Smooth muscle cell (in vitro differentiated cells): Measurements from ENCODE around the gene PDX1. TPM values are rescaled to one million over a fixed set of nuclear protein-coding genes. Genes with fewer than 3 reads are reported as not detected.
A peak's percentile ranks its signal among the peaks of the same experiment; 100 is the strongest.

Experiments
- DNase-seq: peaks from one replicate; lab custom pipeline; 2025; ENCODE audit not compliant: unreplicated experiment; lab: John Stamatoyannopoulos, UW
- H2AFZ ChIP-seq: fragments of 200-600 bp; sonication (generic); 2 replicates; pipeline ENCODE4 v1.6.0; 2016; ENCODE audit warnings: antibody characterized with exemption, low read depth, mild to moderate bottlenecking
- H3F3A ChIP-seq: fragments of 200-600 bp; sonication (generic); 2 replicates; pipeline ENCODE4 v1.6.0; 2017; ENCODE audit warnings: antibody characterized with exemption, low read depth
- H3K27ac ChIP-seq: fragments of 200-600 bp; sonication (generic); 2 replicates; pipeline ENCODE4 v1.5.1; 2016; ENCODE audit warnings: low read depth, mild to moderate bottlenecking
- H3K27me3 ChIP-seq: fragments of 200-600 bp; sonication (generic); 2 replicates; pipeline ENCODE4 v1.6.1; 2016; ENCODE audit warnings: low read depth, mild to moderate bottlenecking
- H3K36me3 ChIP-seq: fragments of 200-600 bp; sonication (generic); 2 replicates; pipeline ENCODE4 v1.5.1; 2016; ENCODE audit warnings: low read depth
- H3K4me1 ChIP-seq: fragments of 200-600 bp; sonication (generic); 2 replicates; pipeline ENCODE4 v1.5.1; 2016; ENCODE audit warnings: low read depth
- H3K4me2 ChIP-seq: fragments of 200-600 bp; sonication (generic); 2 replicates; pipeline ENCODE4 v1.6.0; 2016; ENCODE audit warnings: mild to moderate bottlenecking
- H3K4me3 ChIP-seq: fragments of 200-600 bp; sonication (generic); 2 replicates; pipeline ENCODE4 v1.5.1; 2016; ENCODE audit warnings: mild to moderate bottlenecking
- H3K79me2 ChIP-seq: fragments of 200-600 bp; sonication (generic); 2 replicates; pipeline ENCODE4 v1.6.0; 2016; ENCODE audit warnings: low read depth, mild to moderate bottlenecking
- H3K9ac ChIP-seq: fragments of 200-600 bp; sonication (generic); 2 replicates; pipeline ENCODE4 v1.6.0; 2016; ENCODE audit warnings: low read depth
- H3K9me3 ChIP-seq: fragments of 200-600 bp; sonication (generic); replicated peaks from 2 replicates; pipeline ENCODE4 v1.5.1; 2016; ENCODE audit warnings: low read depth
- H4K20me1 ChIP-seq: fragments of 200-600 bp; sonication (generic); 2 replicates; pipeline ENCODE4 v1.6.0; 2016; ENCODE audit warnings: low read depth
- CTCF ChIP-seq: fragments of 200-600 bp; sonication (generic); IDR thresholded peaks from 2 replicates; pipeline ENCODE4 v1.5.1; 2017; ENCODE audit warnings: borderline replicate concordance, mild to moderate bottlenecking, antibody characterized with exemption; ENCODE audit not compliant: insufficient read depth, poor library complexity, severe bottlenecking
- WGBS: methylation state at CpG from one replicate; pipeline ENCODE4 v1.1.7; 2016; ENCODE audit warnings: low lambda C conversion rate; 5-methylcytosine and 5-hydroxymethylcytosine counted together
- polyA plus RNA-seq: library from polyadenylated mRNA; unstranded; fragments of >200 nt; fragmentation: Nextera tagmentation; extraction: Ambion mirVana; gene quantifications from 2 replicates; pipeline ENCODE4 v1.2.1, GENCODE V29; 2016
- total RNA-seq: library from RNA; depleted of rRNA; stranded (reverse); fragments of >200 nt; gene quantifications from 2 replicates; pipeline ENCODE4 v1.2.3, GENCODE V29; 2014

Gene PDX1
- total and polyA plus RNA-seq, 2 experiments from 2014 or later = not detected

DNA sequence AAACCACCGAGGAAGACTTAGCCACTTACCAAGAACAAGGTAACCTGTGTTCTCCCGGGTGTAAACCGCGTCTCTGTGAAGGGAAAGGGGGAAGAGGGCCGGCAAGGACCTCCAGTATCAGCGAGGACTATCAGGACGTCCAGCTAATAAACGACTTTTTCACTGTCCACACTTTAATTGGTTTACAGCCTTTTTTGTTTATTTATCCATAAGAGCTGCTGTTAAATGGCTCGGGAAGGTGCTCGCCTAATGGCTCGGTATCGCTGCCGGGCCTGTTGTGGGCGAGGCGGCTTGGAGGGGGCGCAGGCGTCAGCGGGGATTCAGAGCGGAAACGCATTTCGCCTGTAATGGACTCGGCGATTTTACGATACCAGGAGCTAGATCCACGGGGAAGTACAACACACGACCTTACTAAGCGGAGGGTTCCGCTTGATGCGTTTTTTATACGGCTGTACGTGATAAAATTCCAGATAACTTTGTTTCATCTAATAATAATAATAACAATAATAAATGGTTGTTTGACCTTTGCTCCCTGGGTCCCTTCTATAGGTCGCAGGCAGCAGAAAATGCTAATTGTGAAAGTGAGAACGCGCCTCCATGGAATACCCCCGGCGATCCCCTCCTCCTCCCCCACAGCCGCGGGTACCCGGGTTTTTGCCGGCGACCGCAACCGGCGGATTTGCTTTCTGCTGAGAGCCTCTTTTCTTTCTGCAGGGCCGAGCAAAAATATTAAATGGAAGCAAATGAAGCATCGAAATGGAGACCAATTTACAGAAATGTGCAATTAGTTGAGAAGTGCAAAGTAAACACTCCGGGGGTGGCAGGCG is 2.5 kb upstream of the PDX1 start:
- H2AFZ ChIP-seq = no peak overlapping the region
- H4K20me1 ChIP-seq = no peaks in the 10 kb centered on the region
- no peak for DNase-seq
- H3K4me3 ChIP-seq = peak overlapping the region; percentile 40
- no peak for TF ChIP-seq CTCF
- peak overlapping the region; percentile 76 for H3K4me2 ChIP-seq
- H3K79me2 ChIP-seq = no peaks in the 10 kb centered on the region
- no peaks in the 10 kb centered on the region for H3F3A ChIP-seq
- H3K9me3 ChIP-seq = no peaks in the 10 kb centered on the region
- H3K36me3 ChIP-seq = no peaks in the 10 kb centered on the region
- no peak overlapping the region for H3K9ac ChIP-seq
- H3K27ac ChIP-seq = no peak overlapping the region
- peaks cover 100% of the 10 kb centered on the region for H3K27me3 ChIP-seq
- 3% methylated on average over 48 of the region's 48 CpGs for WGBS
- H3K4me1 ChIP-seq = peaks cover 18% of the 10 kb centered on the region

- WGBS = 9% methylated on average over 43 of the region's 46 CpGs
Measured at GRCh38 chr13:27918041-27918917, 1.5 kb upstream of the PDX1 start.

GRCh38 chr13:27918918-27919658 is 712 bp upstream of the PDX1 start:
- 17% methylated on average over 23 of the region's 23 CpGs for WGBS
- TF ChIP-seq CTCF = no peak
- H3K9ac ChIP-seq = no peak overlapping the region

More at GRCh38 chr13:27918041-27918917, 1.5 kb upstream of the PDX1 start:
- H2AFZ ChIP-seq = no peak overlapping the region
- H3K27ac ChIP-seq = no peak overlapping the region
- no peaks in the 10 kb centered on the region for H3F3A ChIP-seq
- no peak for TF ChIP-seq CTCF
- no peaks in the 10 kb centered on the region for H3K79me2 ChIP-seq
- no peak overlapping the region for H3K9ac ChIP-seq
- peaks cover 100% of the 10 kb centered on the region for H3K27me3 ChIP-seq
- peak overlapping the region; percentile 40 for H3K4me3 ChIP-seq
- H4K20me1 ChIP-seq = no peaks in the 10 kb centered on the region
- no peak for DNase-seq
- peaks cover 18% of the 10 kb centered on the region for H3K4me1 ChIP-seq
- no peaks in the 10 kb centered on the region for H3K36me3 ChIP-seq
- H3K9me3 ChIP-seq = no peaks in the 10 kb centered on the region
- H3K4me2 ChIP-seq = peak overlapping the region; percentile 76

More at GRCh38 chr13:27918918-27919658, 712 bp upstream of the PDX1 start:
- peaks cover 100% of the 10 kb centered on the region for H3K27me3 ChIP-seq
- H4K20me1 ChIP-seq = no peaks in the 10 kb centered on the region
- H3K4me2 ChIP-seq = peak overlapping the region; percentile 90
- DNase-seq = no peak
- no peaks in the 10 kb centered on the region for H3K9me3 ChIP-seq
- H2AFZ ChIP-seq = no peak overlapping the region
- no peak overlapping the region for H3K27ac ChIP-seq
- H3K36me3 ChIP-seq = no peaks in the 10 kb centered on the region
- peak overlapping the region; percentile 50 for H3K4me3 ChIP-seq
- no peaks in the 10 kb centered on the region for H3F3A ChIP-seq
- H3K79me2 ChIP-seq = no peaks in the 10 kb centered on the region
- H3K4me1 ChIP-seq = peaks cover 18% of the 10 kb centered on the region
